GM21723 (cell line): ENCODE data around the gene CFAP100.

Experiments used
- ATAC-seq: cut with Tn5 transposase; IDR thresholded peaks from one replicate; pipeline ENCODE4 v1.9.1; 2021; ENCODE audit warnings: mild to moderate bottlenecking, moderate library complexity; ENCODE audit not compliant: unreplicated experiment

CFAP100 gene

DNA sequence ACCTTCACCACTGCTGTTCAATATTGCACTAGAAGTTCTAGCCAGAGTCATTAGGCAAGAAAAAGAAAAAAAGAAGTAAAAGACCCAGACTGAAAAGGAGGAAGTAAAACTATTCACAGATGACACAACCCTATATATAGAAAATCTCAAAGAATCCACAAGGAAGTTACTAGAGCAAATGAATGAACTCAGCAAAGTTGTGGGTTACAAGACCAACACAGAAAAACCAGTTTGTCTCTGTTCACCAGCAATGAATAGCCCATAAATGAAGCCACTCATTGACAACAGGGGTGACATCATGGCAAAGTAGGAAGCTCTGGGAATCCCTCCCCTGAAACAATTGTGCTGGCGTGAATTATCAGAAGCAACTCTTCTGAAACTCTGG, 4.6 kb downstream of the CFAP100 start:
- ATAC-seq: no peak

DNA sequence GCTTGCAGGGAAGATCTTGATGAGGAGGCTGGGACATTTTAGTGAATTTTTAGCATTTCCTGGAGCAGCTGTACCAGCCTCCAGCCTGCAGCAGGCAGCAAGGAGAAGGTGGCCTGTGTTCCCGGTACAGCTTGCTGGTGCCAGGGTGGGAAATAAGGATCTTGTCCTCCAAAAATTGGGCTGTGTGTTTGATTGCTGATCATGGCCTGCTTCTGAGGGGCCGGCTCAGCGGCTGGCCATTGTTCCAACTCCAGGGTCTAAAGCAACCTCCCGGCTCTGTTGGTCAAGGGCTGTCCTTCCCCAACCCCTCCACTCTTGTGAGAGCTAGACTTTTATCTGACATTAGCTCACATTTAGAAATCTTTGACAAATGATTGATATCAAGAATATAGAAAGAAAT, 5.0 kb downstream of the CFAP100 start:
- no peak for ATAC-seq

DNA sequence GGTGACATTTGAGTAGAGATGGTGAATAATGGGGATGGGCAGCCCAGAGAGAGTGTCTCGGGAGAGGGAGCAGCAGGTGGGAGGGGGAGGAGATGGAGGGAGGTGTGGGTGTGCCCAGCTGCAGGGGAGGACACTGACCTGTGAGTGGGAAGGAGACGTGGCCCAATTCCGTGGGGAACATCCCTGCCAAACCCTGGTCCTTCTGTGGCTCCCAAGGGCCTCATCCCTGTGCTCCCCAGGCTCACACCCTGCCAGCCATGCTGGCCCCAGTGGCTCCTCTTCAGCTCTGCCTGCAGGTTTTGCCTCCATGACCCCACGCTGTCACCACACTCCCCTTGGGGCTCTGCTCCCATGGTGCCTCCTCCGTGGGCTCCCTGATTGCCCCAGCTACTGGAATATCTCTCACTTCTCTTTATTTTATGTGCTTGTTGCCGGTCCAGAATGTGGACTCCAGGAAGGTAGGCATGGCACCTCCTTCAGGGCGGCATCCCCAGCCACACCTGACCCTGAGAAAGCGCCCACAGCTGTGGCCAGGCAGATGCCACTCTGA, 7.0 kb downstream of the CFAP100 start:
- ATAC-seq: no peak

DNA sequence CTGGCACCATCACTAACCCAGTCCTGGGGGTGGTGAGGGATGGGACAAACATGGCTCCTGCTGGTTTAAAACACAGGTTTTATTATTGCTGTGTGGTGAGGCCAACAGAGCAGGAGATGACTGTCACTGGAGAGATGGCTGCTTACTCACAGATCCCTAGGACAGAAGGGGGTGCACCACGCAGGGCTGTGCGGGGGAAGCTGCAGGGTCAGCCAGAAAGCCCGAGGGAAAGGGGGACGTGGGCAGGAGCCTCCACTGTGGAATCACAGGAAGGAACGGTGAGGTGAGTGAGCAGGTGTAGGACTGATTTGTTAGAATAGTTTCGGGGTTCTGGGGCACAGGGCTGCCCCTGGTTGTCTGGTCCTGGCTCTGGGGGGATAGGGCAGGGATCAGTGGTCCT, 7.5 kb downstream of the CFAP100 start:
- no peak for ATAC-seq

DNA sequence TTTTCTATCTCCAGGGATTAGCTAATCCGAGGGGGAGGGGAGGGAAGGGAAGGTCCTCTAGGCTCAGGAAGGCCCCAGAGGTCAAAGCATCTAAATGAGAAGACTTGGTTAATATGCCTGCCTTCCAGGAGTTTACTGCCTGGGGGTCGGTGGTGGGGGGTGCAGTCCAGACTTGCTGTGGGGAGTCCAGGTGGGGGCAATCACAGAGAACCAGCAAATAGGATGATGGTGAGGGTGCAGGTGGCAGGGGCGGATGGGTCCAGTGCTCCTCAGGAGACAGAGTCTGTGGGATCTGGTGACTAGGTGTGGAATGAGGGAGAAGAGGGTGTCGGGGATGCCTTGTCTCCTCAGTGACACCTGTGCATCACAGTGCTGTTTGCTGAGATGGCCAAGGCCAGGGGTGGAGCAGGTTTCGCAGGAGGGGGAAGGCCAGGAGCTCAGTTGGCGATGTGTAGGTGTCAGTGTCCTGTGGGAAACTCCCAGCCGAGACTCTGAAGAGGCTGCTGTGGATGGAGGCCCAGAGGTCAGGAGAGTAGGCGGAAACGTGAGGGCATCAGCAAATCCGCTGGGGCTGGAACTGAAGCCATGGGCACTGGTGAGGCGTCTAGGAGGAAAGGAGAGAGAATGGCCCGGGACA, 8.1 kb downstream of the CFAP100 start:
- no peak for ATAC-seq

DNA sequence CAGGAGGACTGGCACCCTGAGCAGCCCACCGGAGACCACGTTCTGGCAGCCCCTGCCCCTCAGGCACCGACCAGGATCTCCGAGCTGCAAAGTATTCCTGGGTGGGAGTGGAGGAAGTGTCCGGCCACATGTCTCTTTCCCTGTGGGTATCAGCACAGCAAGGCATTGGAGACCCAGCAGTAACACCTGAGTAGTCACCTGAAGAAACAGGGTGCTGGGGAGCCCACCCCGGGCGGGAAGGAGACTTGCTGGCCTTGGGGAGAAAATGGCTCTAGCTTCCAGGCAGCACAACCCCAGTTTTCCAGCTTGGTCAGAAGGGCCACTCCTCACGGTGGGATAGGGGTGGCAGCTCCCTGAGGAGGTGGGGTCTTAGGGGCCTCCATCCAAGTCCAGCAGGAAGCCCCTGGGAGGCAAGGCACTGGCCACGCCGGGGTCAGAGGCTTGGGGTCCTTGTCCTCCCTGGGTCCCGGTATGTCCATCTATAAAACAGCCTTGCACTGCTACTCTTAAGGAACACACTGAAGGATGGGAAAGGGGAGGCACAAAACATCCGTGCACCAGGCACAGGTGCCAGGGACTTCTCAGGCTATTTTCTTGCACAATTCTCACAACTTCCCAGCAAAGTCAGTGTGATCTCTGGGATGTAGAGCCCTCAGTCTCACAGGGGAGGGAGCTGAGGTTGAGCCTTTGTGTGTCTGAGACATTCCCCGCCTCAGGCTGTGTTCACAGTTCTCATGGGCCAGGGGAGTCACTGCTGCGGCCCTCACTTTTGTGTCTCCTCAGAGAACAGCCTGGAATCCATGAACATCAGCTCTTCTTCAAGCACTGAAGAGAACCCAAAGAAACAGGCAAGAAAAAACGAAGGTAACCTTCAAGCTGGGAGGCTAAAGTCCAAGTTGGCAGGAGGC, 11.9 kb downstream of the CFAP100 start:
- ATAC-seq: no peak

DNA sequence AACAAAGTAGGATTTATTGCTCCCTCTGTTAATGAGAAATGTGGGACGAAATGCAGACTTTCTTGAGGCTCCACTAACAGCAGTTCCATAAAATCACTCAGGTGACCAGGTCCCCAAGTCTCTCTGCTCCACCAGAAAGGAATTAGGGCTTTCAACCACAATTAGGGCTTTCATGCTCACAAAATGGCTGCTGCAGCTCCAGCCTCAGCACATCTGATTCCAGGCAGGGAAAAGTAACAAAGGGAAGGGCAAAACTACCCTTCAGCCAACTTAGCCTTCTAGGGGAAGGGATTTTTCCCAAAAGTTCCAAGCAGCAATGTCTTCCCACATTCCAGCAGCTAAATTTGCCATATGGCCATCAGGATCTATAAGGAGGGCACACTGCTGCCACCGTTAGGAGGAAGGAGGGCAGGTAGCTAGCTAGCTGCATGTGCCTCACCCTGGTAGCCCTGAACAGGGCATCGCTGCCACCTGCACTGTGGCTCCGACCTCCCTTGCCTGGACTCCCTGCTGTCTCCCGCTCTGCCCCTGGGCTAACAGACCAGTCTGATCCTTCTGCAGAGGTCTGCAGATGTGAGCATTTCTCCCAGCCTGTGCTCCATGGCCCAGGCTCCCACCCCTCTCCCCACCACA, 12.8 kb downstream of the CFAP100 start:
- no peak for ATAC-seq

DNA sequence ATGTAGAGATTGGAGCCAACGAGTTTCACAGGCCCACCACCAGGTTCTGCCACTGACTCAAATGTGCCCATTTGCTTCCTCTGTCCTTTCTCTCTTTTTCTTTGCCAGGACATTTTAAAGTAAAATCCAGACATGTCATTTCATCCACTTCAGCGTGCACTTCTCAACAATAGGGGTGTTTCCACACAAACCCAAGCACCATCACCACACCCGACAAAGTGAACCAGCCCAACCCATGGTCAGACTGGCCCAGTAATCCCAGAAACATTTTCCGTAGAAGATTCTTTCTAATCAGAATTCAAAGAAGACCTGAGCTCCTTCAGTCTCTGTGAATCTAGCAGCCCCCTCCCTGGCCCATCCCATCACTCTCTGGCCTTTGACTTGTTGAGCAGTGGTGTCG, 13.4 kb downstream of the CFAP100 start:
- no peak for ATAC-seq

DNA sequence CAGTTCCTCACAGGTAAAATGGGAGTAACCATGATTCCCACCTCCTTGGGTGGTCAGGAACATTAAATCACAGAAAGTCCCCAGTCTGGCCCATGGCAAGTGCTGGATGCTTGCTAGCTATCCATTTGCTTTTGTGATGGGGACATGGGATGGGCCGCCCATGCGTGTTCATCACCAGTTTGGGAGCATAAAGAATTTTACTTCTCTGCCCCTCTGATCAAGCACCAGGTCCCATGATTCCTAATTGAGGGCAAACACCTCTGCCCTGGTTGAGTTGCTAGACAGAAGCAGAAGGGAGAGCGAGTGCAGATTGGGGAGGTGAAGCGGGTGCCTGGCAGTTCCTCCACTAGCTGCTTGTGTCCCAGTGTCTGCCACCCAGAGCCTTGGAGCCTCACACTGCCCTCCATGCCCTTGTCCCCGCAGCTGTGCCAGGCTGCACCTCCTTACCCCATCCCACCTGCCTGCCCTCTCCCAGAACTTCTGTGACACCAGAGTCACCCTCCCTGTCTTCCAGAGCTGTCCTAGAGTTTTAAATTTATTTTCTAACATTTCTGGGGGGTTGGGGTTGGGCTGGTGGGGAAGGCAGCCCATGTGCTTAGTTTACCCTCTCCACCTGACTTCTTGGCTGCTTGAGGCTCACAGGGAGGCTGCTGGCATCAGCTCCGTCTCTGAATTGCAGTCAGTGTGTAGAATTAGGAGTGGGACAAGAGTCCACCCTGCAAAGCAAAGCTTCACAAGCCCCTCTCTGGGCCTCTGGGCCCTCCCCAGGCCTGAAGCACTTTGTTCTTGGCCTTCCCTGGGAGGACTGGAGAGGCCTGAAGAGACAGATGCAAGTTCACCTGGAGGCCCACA, 18.4 kb downstream of the CFAP100 start:
- no peak for ATAC-seq

DNA sequence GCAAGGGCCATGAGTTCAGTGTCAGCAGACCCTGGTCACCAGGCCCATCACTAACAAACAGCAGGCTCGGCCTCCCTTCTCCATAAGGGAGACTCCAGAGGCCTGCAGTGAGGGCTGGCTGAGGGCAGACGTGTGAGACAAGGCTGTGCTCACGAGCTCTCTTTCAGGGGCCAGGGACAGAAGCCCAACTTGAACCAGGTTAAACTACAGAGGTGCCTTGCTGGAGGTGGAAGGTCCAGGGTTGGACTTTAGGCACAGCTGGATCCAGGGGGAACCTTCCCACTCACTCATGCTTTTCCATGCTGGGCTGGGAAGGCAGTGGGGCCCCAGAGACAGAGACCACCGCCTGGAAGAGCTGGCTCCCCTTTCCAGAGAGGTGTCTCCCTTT, 19.0 kb downstream of the CFAP100 start:
- no peak for ATAC-seq

DNA sequence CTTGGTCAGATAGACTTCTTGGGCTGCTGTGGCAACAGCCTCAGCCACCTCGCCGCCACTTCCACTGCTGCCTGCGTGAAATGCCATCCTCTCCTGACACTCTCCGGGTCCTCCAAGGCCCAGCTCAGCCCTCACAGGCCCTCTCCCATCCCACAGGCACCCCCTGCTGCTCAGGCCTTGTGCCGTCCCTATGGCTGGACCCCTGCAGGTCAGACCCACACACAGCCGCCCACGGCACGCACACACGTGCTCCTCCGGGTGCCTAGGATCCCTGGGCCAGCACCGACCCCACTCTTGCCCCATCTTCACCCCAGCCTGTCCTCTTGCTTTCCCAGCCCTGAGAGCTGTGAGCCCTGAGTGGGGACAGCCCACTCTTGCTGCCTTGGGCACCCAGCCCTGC, 19.7 kb downstream of the CFAP100 start:
- ATAC-seq: no peak

DNA sequence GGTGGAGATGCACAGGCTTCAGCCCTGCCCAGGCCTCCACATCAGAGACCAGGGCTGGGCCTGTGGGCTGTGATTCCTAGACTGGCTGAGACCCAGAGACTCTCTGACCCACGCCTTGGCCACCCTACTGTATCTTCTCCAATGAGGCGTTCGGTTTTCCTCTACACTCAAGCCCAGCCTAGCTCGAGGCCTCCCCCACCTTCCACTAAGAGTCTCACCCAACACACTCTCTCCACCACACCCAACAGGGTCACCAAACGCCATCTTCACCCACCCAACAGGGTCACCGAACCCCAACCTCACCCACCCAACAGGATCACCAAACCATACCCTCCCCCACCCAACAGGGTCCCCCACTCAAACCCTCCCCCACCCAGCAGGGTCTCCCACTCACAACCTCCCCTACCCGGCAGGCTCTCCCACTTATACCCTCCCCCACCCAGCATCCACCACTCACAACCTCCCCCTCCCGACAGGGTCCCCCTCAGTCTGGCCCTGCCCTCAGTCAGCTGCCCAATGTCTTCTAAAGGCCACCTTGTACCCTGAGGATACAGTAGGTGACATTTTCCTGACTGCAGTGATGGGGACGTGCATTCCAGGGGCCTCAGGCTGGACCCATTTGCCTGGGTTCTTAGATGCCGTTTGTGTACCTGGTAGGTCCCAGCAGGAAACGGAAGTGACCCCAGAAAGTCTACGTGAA, 20.4 kb downstream of the CFAP100 start:
- no peak for ATAC-seq

DNA sequence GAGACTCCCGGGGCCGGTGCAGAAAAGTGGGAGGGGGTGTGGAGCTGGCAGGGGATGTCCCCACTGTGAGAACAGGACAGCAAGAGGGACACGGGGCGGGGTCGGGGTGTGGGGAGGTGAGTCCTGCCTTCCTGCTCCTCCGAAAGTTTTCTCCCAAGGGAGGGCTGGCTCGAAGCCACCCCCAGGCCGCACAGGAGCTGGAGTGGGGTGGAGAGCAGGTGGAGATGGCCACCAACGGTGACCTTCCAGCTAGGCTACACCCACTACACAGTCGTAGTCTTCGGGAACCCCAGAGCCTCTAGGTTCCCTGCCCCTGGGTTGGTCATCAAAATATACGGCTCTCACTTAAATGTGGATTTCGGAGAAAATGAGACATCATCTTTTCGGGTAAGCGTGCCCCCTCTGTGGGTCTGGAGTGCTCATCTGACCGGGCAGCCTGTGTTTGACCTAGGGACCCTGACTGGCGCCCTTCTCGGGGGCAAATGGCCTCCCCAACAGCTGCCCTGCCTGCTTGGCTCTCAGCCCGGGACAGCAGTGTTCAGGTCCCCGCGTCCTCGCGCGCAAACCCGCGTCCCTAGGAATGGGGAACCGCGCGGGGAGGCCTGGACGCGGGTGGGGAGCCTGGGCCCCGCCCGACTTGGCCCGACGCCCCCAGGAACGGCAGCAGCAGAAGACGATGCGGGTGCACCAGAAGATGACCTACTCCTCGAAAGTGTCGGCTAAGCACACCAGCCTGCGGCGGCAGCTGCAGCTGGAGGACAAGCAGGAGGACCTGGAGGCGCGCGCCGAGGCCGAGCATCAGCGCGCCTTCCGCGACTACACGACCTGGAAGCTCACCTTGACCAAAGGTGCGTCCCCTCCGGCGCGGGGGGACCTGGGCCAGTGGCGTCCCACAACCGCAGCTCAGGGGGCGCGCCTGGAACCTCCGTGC, 21.2 kb downstream of the CFAP100 start:
- ATAC-seq: no peak

DNA sequence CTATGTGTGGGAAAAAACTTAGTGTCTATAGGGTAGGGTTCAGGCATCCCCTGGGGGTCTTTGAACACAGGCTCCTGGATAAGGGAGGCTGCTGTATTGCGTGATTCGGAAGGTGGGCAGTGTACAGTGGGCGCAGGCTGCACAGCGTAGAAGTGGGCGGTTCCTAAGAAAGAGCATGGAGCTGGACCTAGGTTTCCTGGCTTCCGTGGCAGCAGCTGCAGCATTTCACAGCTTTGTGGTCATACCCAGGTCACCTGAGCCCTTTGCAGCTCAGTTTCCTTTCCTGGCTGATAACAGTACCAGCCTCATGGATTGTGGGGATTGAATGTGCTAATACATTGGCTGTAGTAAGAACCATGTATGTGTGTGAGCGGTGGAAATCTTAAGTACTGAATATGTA, 22.2 kb downstream of the CFAP100 start:
- ATAC-seq: no peak

DNA sequence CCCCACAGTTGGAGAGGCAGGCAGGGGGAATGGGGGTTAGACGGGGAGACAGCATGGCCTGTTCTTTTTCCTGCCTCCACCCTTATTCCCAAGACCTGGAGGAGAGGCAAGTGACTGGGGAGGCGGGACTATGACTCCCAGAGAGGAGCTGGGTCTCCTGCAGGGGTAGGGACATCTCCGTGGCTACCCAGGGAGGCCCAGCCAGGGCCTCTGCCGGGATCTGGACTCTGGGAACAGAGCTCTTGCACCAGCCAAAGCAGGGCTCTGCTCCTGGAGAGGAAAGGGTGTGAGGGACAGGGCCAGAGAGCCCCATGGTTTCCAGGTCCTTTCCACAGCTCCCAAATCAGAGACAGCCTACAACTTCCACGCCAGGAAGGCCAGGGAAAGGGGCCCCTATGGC, 22.8 kb downstream of the CFAP100 start:
- no peak for ATAC-seq

DNA sequence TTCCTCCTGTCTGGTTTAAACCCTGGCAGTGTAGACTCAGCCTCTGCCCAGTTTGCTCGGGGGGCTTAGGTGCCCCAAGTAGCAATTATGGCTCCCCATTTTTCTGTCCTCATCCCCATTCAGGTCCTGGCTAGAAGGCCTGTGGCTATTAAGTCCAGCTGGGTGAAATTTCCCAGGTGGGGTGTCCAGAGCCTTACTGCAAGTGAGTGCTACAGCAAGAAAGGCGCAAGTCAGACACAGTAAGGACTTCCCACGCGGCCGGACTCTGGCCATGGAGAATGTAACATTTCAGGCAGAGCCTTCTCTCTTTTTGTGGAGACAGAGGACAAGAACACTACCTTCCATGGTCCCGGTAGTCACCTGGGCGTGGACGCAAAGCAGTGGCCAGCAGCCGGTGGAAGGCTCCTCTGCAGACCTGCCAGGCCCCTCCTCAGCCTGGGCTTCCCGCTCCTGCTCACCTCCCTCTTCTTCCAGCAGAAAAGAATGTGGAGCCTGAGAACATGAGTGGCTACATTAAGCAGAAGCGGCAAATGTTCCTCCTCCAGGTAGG, 23.3 kb downstream of the CFAP100 start:
- ATAC-seq: no peak

DNA sequence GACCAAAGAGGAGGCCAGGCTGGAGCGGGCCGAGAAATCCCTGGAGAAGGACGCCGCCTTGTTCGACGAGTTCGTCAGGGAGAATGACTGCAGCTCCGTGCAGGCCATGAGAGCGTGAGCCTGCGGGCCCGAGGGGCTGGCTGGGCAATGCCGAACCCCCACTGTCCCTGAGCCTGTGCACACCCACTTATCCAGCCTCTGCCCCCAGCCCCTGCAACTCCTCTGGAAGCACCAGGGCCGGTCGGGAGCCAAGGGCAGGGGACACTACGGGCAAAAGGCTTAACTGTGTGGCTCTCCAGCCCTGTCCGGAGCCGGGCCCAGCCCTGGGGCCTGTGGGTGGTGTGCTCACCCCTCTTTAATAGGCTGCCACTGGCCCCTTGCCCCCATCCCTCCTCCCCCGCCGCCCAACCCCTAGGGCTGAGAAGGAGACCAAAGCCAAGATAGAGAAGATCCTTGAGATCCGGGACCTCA, 24.0 kb downstream of the CFAP100 start:
- ATAC-seq: no peak

DNA sequence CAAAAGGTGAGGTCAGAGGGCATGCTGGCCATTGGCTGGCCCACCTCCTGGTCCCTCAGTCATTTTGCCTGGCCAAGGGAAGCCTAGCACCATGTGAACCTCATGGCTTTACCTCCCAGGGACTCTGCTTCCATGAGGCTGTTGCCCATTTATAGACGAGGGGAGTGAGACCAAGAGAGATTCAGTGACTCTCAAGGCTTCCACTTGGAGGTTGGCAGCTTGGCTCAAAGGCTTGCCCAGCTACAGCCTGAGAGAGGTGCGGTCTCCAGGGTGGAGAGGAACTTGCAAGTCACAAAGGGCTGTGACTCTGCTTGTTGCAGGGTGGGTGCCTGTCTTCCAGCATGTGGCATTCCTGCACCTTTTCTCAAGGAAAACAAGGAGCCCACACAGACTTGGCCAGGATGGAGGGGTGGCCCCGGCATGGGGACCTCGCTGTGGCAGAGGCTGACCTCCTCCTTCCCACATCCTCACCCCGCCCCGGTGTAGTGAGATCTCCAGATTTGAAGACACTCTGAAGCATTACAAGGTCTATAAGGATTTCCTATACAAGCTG, 24.5 kb downstream of the CFAP100 start:
- ATAC-seq: no peak
